A549 (cell line): ENCODE data around the gene ESPN.
"Not testable (repeated sequence)": the region's sequence is repeated elsewhere in the genome, so short reads cannot be mapped to it uniquely, and the experiment has no call there.

ENCODE experiments used
- BHLHE40 ChIP-seq: IDR thresholded peaks from 2 replicates; pipeline ENCODE4 v1.6.1; 2012; ENCODE audit warnings: low read depth, low read length, inconsistent platforms
- EP300 ChIP-seq, 2 experiments: fragments of >200 bp; sonication (Bioruptor Twin); formaldehyde crosslinking; IDR thresholded peaks; 2 replicates in 1 of 2; 3 replicates in 1 of 2; pipeline ENCODE4 v1.6.1; 2016 to 2017
- ESRRA ChIP-seq: fragments of 150-350 bp; IDR thresholded peaks from 2 replicates; pipeline ENCODE4 v1.6.1; 2014; ENCODE audit warnings: mild to moderate bottlenecking, low read length, borderline replicate concordance
- FOSB ChIP-seq: fragments of 250-450 bp; sonication (Bioruptor Pico); IDR thresholded peaks from 2 replicates; pipeline ENCODE4 v1.5.0; 2020; ENCODE audit warnings: mild to moderate bottlenecking, moderate library complexity
- HDAC2 ChIP-seq: fragments of 200-600 bp; sonication (generic); IDR thresholded peaks from 2 replicates; pipeline ENCODE4 v1.6.1; 2016
- KDM1A ChIP-seq: fragments of 200-600 bp; sonication (generic); IDR thresholded peaks from 2 replicates; pipeline ENCODE4 v1.6.1; 2016; ENCODE audit warnings: low read depth, mild to moderate bottlenecking
- POLR2A ChIP-seq: IDR thresholded peaks from 2 replicates; pipeline ENCODE4 v1.6.1; 2012; ENCODE audit warnings: mild to moderate bottlenecking, low read length
- RAD21 ChIP-seq, 2 experiments: fragments of >200 bp in 1 of 2; sonication (Bioruptor Twin) in 1 of 2; formaldehyde crosslinking in 1 of 2; IDR thresholded peaks in 1 of 2; conservative IDR thresholded peaks in 1 of 2; 2 replicates in 1 of 2; 3 replicates in 1 of 2; pipeline ENCODE4 v1.6.1; 2012 to 2018; ENCODE audit warnings: inconsistent platforms in 1 of 2
- RCOR1 ChIP-seq: fragments of 150-350 bp; IDR thresholded peaks from 2 replicates; pipeline ENCODE4 v1.6.1; 2014; ENCODE audit warnings: antibody characterized with exemption, low read length, low read depth
- SMC3 ChIP-seq: fragments of >200 bp; sonication (Bioruptor Twin); formaldehyde crosslinking; IDR thresholded peaks from 3 replicates; pipeline ENCODE4 v1.6.1; 2018; ENCODE audit warnings: inconsistent platforms
- ZFP36 ChIP-seq: fragments of 450-650 bp; IDR thresholded peaks from 2 replicates; pipeline ENCODE4 v1.6.1; 2014; ENCODE audit warnings: borderline replicate concordance; ENCODE audit not compliant: partially characterized antibody
- TF ChIP-seq, protein P1 (sequence below): fragments of >200 bp; sonication (Bioruptor Twin); formaldehyde crosslinking; IDR thresholded peaks from 3 replicates; pipeline ENCODE4 v1.5.1; 2016
- TF ChIP-seq, protein P2 (sequence below): fragments of 200-600 bp; sonication (generic); IDR thresholded peaks from 2 replicates; pipeline ENCODE4 v1.6.1; 2016; ENCODE audit warnings: antibody characterized with exemption, mild to moderate bottlenecking, moderate library complexity

GRCh38 chr1:6437012-6437700, 12.6 kb downstream of the ESPN start:
- TF ChIP-seq, protein P1, sequence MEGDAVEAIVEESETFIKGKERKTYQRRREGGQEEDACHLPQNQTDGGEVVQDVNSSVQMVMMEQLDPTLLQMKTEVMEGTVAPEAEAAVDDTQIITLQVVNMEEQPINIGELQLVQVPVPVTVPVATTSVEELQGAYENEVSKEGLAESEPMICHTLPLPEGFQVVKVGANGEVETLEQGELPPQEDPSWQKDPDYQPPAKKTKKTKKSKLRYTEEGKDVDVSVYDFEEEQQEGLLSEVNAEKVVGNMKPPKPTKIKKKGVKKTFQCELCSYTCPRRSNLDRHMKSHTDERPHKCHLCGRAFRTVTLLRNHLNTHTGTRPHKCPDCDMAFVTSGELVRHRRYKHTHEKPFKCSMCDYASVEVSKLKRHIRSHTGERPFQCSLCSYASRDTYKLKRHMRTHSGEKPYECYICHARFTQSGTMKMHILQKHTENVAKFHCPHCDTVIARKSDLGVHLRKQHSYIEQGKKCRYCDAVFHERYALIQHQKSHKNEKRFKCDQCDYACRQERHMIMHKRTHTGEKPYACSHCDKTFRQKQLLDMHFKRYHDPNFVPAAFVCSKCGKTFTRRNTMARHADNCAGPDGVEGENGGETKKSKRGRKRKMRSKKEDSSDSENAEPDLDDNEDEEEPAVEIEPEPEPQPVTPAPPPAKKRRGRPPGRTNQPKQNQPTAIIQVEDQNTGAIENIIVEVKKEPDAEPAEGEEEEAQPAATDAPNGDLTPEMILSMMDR = peak; percentile 36; the same call in 2 of the 3 replicates
- TF ChIP-seq RCOR1; EP300 (IDR thresholded peaks at IDR 0.05); FOSB (CRISPR knock-in tag); HDAC2; BHLHE40; ZFP36; POLR2A; KDM1A; ESRRA: not testable (repeated sequence)
- 0 out of 3 replicates have a peak, but pooled peaks have one; percentile 10 for TF ChIP-seq SMC3
- TF ChIP-seq RAD21 (conservative IDR thresholded peaks at IDR 0.05 in 1 of 2, IDR thresholded peaks at IDR 0.05 in 1 of 2) = peak in 1 of 2 experiments; percentile 23; a peak in 2 of 5 replicates
- TF ChIP-seq, protein P2, sequence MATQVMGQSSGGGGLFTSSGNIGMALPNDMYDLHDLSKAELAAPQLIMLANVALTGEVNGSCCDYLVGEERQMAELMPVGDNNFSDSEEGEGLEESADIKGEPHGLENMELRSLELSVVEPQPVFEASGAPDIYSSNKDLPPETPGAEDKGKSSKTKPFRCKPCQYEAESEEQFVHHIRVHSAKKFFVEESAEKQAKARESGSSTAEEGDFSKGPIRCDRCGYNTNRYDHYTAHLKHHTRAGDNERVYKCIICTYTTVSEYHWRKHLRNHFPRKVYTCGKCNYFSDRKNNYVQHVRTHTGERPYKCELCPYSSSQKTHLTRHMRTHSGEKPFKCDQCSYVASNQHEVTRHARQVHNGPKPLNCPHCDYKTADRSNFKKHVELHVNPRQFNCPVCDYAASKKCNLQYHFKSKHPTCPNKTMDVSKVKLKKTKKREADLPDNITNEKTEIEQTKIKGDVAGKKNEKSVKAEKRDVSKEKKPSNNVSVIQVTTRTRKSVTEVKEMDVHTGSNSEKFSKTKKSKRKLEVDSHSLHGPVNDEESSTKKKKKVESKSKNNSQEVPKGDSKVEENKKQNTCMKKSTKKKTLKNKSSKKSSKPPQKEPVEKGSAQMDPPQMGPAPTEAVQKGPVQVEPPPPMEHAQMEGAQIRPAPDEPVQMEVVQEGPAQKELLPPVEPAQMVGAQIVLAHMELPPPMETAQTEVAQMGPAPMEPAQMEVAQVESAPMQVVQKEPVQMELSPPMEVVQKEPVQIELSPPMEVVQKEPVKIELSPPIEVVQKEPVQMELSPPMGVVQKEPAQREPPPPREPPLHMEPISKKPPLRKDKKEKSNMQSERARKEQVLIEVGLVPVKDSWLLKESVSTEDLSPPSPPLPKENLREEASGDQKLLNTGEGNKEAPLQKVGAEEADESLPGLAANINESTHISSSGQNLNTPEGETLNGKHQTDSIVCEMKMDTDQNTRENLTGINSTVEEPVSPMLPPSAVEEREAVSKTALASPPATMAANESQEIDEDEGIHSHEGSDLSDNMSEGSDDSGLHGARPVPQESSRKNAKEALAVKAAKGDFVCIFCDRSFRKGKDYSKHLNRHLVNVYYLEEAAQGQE = not testable (repeated sequence)
